GM23338 (cell line): ENCODE measurements around the gene RNF207. TPM values are rescaled to one million over a fixed set of nuclear protein-coding genes. Genes with fewer than 3 reads are reported as not detected.

Source experiments
- ATAC-seq: fragments of 200-7000 bp; cut with Tn5 transposase; 3 replicates; pipeline ENCODE4 v1.9.1; 2020
- DNase-seq: peaks from one replicate; pipeline ENCODE4 v3.0.0-alpha.2; 2015; ENCODE audit warnings: low spot score
- H2AFZ ChIP-seq: fragments of 200-600 bp; sonication (generic); 2 replicates; pipeline ENCODE4 v1.8.0; 2016; ENCODE audit warnings: antibody characterized with exemption, mild to moderate bottlenecking, moderate library complexity
- H3F3A ChIP-seq: fragments of 200-600 bp; sonication (generic); replicated peaks from 2 replicates; pipeline ENCODE4 v1.8.0; 2017; ENCODE audit warnings: antibody characterized with exemption, mixed run types, low read depth
- H3K27ac ChIP-seq: fragments of 200-600 bp; sonication (generic); 2 replicates; pipeline ENCODE4 v1.6.1; 2016; ENCODE audit warnings: low read depth
- H3K27me3 ChIP-seq: fragments of 200-600 bp; sonication (generic); 2 replicates; pipeline ENCODE4 v1.8.0; 2016; ENCODE audit warnings: mild to moderate bottlenecking, mixed run types, moderate library complexity; ENCODE audit not compliant: insufficient read depth
- H3K36me3 ChIP-seq: fragments of 200-600 bp; sonication (generic); 2 replicates; pipeline ENCODE4 v1.8.0; 2016; ENCODE audit warnings: mild to moderate bottlenecking; ENCODE audit not compliant: insufficient read depth
- H3K4me1 ChIP-seq: fragments of 200-600 bp; sonication (generic); 2 replicates; pipeline ENCODE4 v1.8.0; 2016; ENCODE audit warnings: mild to moderate bottlenecking, moderate library complexity; ENCODE audit not compliant: insufficient read depth
- H3K4me2 ChIP-seq: fragments of 200-600 bp; sonication (generic); 2 replicates; pipeline ENCODE4 v1.7.1; 2017; ENCODE audit warnings: mixed run types
- H3K4me3 ChIP-seq: fragments of 200-600 bp; sonication (generic); 2 replicates; pipeline ENCODE4 v1.6.1; 2016; ENCODE audit warnings: mixed run types
- H3K79me2 ChIP-seq: fragments of 200-600 bp; sonication (generic); replicated peaks from 2 replicates; pipeline ENCODE4 v1.8.0; 2017; ENCODE audit warnings: mild to moderate bottlenecking; ENCODE audit not compliant: insufficient read depth
- H3K9me2 ChIP-seq: fragments of 200-600 bp; sonication (generic); 2 replicates; pipeline ENCODE4 v1.8.0; 2017; ENCODE audit not compliant: insufficient read depth
- H4K20me1 ChIP-seq: fragments of 200-600 bp; sonication (generic); replicated peaks from 2 replicates; pipeline ENCODE4 v1.8.0; 2017; ENCODE audit warnings: mild to moderate bottlenecking; ENCODE audit not compliant: insufficient read depth
- H3K27ac Mint-ChIP-seq: 2 replicates; pipeline ENCODE4 v1.8.0; 2020; ENCODE audit warnings: inconsistent platforms, mild to moderate bottlenecking, moderate library complexity, mixed read lengths
- H3K27me3 Mint-ChIP-seq: 3 replicates; pipeline ENCODE4 v1.8.0; 2022; ENCODE audit warnings: low read depth, mild to moderate bottlenecking, moderate library complexity, mixed read lengths, inconsistent platforms; ENCODE audit not compliant: insufficient read depth, poor library complexity
- H3K36me3 Mint-ChIP-seq: 3 replicates; pipeline ENCODE4 v1.8.0; 2021; ENCODE audit warnings: low read depth, mild to moderate bottlenecking, inconsistent platforms, moderate library complexity, mixed read lengths
- H3K4me1 Mint-ChIP-seq: 3 replicates; pipeline ENCODE4 v1.8.0; 2020; ENCODE audit warnings: mild to moderate bottlenecking, inconsistent platforms, mixed read lengths
- H3K4me3 Mint-ChIP-seq: 3 replicates; pipeline ENCODE4 v1.8.0; 2021; ENCODE audit warnings: moderate library complexity, mild to moderate bottlenecking, inconsistent platforms, mixed read lengths
- H3K9me3 Mint-ChIP-seq: 3 replicates; pipeline ENCODE4 v1.8.0; 2020; ENCODE audit warnings: moderate library complexity, mild to moderate bottlenecking, inconsistent platforms, mixed read lengths
- CREB1 ChIP-seq: fragments of 250-450 bp; sonication (Bioruptor Pico); IDR thresholded peaks from 2 replicates; pipeline ENCODE4 v1.5.0; 2020; ENCODE audit warnings: low read depth, mild to moderate bottlenecking, moderate library complexity
- ZNF462 ChIP-seq: fragments of 250-450 bp; sonication (Bioruptor Pico); IDR thresholded peaks from 2 replicates; pipeline ENCODE4 v1.5.0; 2020; ENCODE audit warnings: mild to moderate bottlenecking, moderate library complexity
- polyA plus RNA-seq: library from polyadenylated mRNA; unstranded; fragments of >200 nt; fragmentation: Nextera tagmentation; extraction: Ambion mirVana; gene quantifications from 2 replicates; pipeline ENCODE4 v1.2.1, GENCODE V29; 2016
- total RNA-seq: library from RNA; depleted of rRNA; stranded (reverse); fragments of >200 nt; shearing (Covaris generic); gene quantifications from 2 replicates; pipeline ENCODE4 v1.2.3, GENCODE V29; 2014
- TF ChIP-seq, protein P1 (sequence below), 2 experiments: fragments of 200-600 bp in 1 of 2; sonication (generic) in 1 of 2; conservative IDR thresholded peaks; 2 replicates each; pipeline versions ENCODE4 v1.5.1 to v1.6.1; 2016 to 2017; ENCODE audit warnings: antibody characterized with exemption in 2 of 2, low read depth in 2 of 2, mild to moderate bottlenecking in 2 of 2, moderate library complexity in 1 of 2

RNF207 gene
- total and polyA plus RNA-seq, 2 experiments from 2014 or later, result 1.7 to 2.9 TPM

- H3K79me2 ChIP-seq, result peaks cover 25% of the 10 kb centered on the region
- H3K36me3 ChIP-seq, result peaks cover 12% of the 10 kb centered on the region; the same call in 1 of the 2 replicates
- no peak overlapping the region for H3K4me2 ChIP-seq
- H3K4me1 Mint-ChIP-seq, result peaks cover 52% of the 10 kb centered on the region
- H3K4me3 ChIP-seq, result no peak overlapping the region
- H3K4me1 ChIP-seq, result peaks cover 44% of the 10 kb centered on the region
- H3K9me2 ChIP-seq, result no peaks in the 10 kb centered on the region
- H3K27me3 Mint-ChIP-seq, result peaks cover 37% of the 10 kb centered on the region
- H3K9me3 Mint-ChIP-seq, result no peaks in the 10 kb centered on the region
- peaks cover 42% of the 10 kb centered on the region for H3K27me3 ChIP-seq
- peaks cover 39% of the 10 kb centered on the region for H4K20me1 ChIP-seq
- ATAC-seq, result peak; percentile 45
- H3K4me3 Mint-ChIP-seq, result no peak overlapping the region
- H3K27ac ChIP-seq, result peak overlapping the region; percentile 74; the same call in 1 of the 2 replicates
- no peak for TF ChIP-seq CREB1 (CRISPR knock-in tag)
- no peak for TF ChIP-seq ZNF462
- TF ChIP-seq, protein P1, sequence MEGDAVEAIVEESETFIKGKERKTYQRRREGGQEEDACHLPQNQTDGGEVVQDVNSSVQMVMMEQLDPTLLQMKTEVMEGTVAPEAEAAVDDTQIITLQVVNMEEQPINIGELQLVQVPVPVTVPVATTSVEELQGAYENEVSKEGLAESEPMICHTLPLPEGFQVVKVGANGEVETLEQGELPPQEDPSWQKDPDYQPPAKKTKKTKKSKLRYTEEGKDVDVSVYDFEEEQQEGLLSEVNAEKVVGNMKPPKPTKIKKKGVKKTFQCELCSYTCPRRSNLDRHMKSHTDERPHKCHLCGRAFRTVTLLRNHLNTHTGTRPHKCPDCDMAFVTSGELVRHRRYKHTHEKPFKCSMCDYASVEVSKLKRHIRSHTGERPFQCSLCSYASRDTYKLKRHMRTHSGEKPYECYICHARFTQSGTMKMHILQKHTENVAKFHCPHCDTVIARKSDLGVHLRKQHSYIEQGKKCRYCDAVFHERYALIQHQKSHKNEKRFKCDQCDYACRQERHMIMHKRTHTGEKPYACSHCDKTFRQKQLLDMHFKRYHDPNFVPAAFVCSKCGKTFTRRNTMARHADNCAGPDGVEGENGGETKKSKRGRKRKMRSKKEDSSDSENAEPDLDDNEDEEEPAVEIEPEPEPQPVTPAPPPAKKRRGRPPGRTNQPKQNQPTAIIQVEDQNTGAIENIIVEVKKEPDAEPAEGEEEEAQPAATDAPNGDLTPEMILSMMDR (conservative IDR thresholded peaks at IDR 0.05; ENCODE audit: low read depth in 2 of 2), result peak; percentile 32 to 47; a peak in 2 of 4 replicates
- H3K36me3 Mint-ChIP-seq, result peaks cover 41% of the 10 kb centered on the region
- peak; percentile 64 for DNase-seq
- H2AFZ ChIP-seq, result no peak overlapping the region
- 0 out of 2 replicates have a peak overlapping the region, but pooled peaks have one; percentile 37 for H3K27ac Mint-ChIP-seq
- peaks cover 60% of the 10 kb centered on the region for H3F3A ChIP-seq
Measured at GRCh38 chr1:6183520-6183989, 22.4 kb upstream of the RNF207 start.
